PC-3 (cell line): ENCODE data around the gene TBL3. TPM values are rescaled to one million over a fixed set of nuclear protein-coding genes. Genes with fewer than 3 reads are reported as not detected.
"Not testable (repeated sequence)": the region's sequence is repeated elsewhere in the genome, so short reads cannot be mapped to it uniquely, and the experiment has no call there.

Source experiments
- ATAC-seq: fragments of 200-7000 bp; cut with Tn5 transposase; 2 replicates; pipeline ENCODE4 v1.9.1; 2020; ENCODE audit warnings: mild to moderate bottlenecking, moderate library complexity
- BruUV-seq: library from RNA; stranded (reverse); fragments of 400-500 nt; replicated peaks from 2 replicates; lab custom pipeline; 2021; lab: Mats Ljungman, UMichigan
- CTCF ChIA-PET: fragments of 300-600 bp; sonication (Branson Sonifier 250); formaldehyde crosslinking; loops from one replicate; lab custom pipeline; 2022; ENCODE audit warnings: antibody characterized with exemption; lab: Charles Lee
- POLR2A ChIA-PET: fragments of 300-600 bp; sonication (Branson Sonifier 250); formaldehyde crosslinking; loops from one replicate; lab custom pipeline; 2022; ENCODE audit warnings: antibody characterized with exemption; ENCODE audit not compliant: unreplicated experiment; lab: Charles Lee
- DNase-seq: peaks from one replicate; pipeline ENCODE4 v3.0.0-alpha.2; 2015
- H2AFZ ChIP-seq: fragments of 300-600 bp; sonication (generic); 2 replicates; pipeline ENCODE4 v1.6.0; 2016; ENCODE audit warnings: antibody characterized with exemption, low read length
- H3F3A ChIP-seq: fragments of 300-600 bp; sonication (generic); one replicate; pipeline ENCODE4 v1.6.0; 2017; ENCODE audit warnings: antibody characterized with exemption, low read length, control low read depth, mild to moderate bottlenecking; ENCODE audit not compliant: unreplicated experiment
- H3K27ac ChIP-seq: fragments of 300-600 bp; sonication (generic); 2 replicates; pipeline ENCODE4 v1.5.1; 2016; ENCODE audit warnings: mild to moderate bottlenecking, low read length
- H3K27me3 ChIP-seq: fragments of 300-600 bp; sonication (generic); 2 replicates; pipeline ENCODE4 v1.6.1; 2016; ENCODE audit warnings: low read length, mixed read lengths
- H3K36me3 ChIP-seq: fragments of 300-600 bp; sonication (generic); 2 replicates; pipeline ENCODE4 v1.6.1; 2016; ENCODE audit warnings: low read depth, mixed run types, low read length, mixed read lengths
- H3K4me1 ChIP-seq: fragments of 300-600 bp; sonication (generic); 2 replicates; pipeline ENCODE4 v1.5.1; 2016; ENCODE audit warnings: low read length; ENCODE audit not compliant: insufficient read depth
- H3K4me2 ChIP-seq: fragments of 300-600 bp; sonication (generic); 2 replicates; pipeline ENCODE4 v1.6.0; 2016; ENCODE audit warnings: low read length
- H3K4me3 ChIP-seq: fragments of 300-600 bp; sonication (generic); 2 replicates; pipeline ENCODE4 v1.5.1; 2016; ENCODE audit warnings: mild to moderate bottlenecking, low read length, mixed read lengths
- H3K79me2 ChIP-seq: fragments of 300-600 bp; sonication (generic); 2 replicates; pipeline ENCODE4 v1.6.1; 2017; ENCODE audit warnings: low read length, mixed read lengths
- H3K9ac ChIP-seq: fragments of 300-600 bp; sonication (generic); 2 replicates; pipeline ENCODE4 v1.6.0; 2016; ENCODE audit warnings: mild to moderate bottlenecking, low read length
- H3K9me2 ChIP-seq: fragments of 300-600 bp; sonication (generic); replicated peaks from 2 replicates; pipeline ENCODE4 v1.6.1; 2016; ENCODE audit warnings: mixed run types, low read length, mixed read lengths
- H3K9me3 ChIP-seq: fragments of 300-600 bp; sonication (generic); 2 replicates; pipeline ENCODE4 v1.6.1; 2016; ENCODE audit warnings: low read length, mixed read lengths
- H4K20me1 ChIP-seq: fragments of 300-600 bp; sonication (generic); 2 replicates; pipeline ENCODE4 v1.6.1; 2016; ENCODE audit warnings: low read length, mixed read lengths
- EZH2 ChIP-seq: fragments of 300-600 bp; sonication (generic); IDR thresholded peaks from one replicate; pipeline ENCODE4 v1.6.1; 2017; ENCODE audit warnings: antibody characterized with exemption, mild to moderate bottlenecking, low read length; ENCODE audit not compliant: unreplicated experiment
- EZH2phosphoT487 ChIP-seq: fragments of 300-600 bp; sonication (generic); IDR thresholded peaks from 2 replicates; pipeline ENCODE4 v1.6.1; 2018; ENCODE audit warnings: mild to moderate bottlenecking, antibody characterized with exemption, low read length, borderline replicate concordance
- intact Hi-C: fragments of 100-400 bp; cut with micrococcal nuclease; formaldehyde crosslinking; loops from 2 replicates; pipeline ENCODE4 v1.9.0; 2023
- total RNA-seq: library from RNA; depleted of rRNA; stranded (reverse); fragments of >200 nt; gene quantifications from 2 replicates; pipeline ENCODE4 v1.2.3, GENCODE V29; 2014
- TF ChIP-seq, protein P1 (sequence below): fragments of 300-600 bp; sonication (generic); conservative IDR thresholded peaks from 2 replicates; pipeline ENCODE4 v1.5.1; 2017; ENCODE audit warnings: antibody characterized with exemption, low read depth, mild to moderate bottlenecking, low read length

The TBL3 gene
- total RNA-seq, 1 experiment from 2014 or later = 71.5 TPM

DNA sequence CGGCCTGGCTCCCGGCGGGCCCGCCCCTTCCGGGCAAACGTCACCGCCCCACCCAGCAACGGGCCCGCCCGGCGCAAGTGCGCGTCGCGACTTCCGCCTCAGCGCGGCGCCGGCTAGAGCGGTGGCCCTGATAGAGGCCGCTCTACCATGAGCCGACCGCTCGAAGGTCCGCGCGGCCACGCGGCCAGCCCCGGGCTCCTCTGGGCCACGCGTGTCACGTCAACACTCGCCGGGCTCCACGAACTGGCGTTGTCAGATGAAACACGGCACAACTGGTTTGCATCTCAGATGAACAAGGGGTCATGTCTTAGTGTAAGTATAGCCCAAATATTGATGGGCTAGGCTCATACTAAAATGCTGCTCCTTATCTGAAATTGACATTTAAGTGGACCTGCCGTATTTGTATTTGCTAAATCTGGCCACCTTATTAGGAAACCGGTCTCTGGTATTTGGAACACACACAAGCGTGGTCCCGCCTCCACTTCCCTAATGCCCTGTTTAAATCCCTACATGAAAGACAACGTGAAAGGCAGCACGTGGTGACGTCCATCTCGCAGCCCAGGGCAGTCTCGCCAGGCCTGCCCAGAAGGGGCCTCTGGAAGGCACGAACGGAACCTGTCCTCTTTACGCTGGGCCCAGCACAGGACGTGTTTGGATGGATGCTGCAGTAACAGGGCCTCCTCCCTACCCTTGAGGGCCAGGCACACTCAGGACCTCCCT is 38.1 kb downstream of the TBL3 start, which contains the start of gene ZNF598:
Gene ZNF598, minus strand, starts transcription at position 31 of the 720 bp plus-strand sequence.
- H3K4me3 ChIP-seq = peak within 1 kb of the TSS; percentile 94
- H3K27ac ChIP-seq = peak within 1 kb of the TSS; percentile 77
- peak within 1 kb of the TSS; percentile 92 for H3K4me2 ChIP-seq
- TF ChIP-seq, protein P1, sequence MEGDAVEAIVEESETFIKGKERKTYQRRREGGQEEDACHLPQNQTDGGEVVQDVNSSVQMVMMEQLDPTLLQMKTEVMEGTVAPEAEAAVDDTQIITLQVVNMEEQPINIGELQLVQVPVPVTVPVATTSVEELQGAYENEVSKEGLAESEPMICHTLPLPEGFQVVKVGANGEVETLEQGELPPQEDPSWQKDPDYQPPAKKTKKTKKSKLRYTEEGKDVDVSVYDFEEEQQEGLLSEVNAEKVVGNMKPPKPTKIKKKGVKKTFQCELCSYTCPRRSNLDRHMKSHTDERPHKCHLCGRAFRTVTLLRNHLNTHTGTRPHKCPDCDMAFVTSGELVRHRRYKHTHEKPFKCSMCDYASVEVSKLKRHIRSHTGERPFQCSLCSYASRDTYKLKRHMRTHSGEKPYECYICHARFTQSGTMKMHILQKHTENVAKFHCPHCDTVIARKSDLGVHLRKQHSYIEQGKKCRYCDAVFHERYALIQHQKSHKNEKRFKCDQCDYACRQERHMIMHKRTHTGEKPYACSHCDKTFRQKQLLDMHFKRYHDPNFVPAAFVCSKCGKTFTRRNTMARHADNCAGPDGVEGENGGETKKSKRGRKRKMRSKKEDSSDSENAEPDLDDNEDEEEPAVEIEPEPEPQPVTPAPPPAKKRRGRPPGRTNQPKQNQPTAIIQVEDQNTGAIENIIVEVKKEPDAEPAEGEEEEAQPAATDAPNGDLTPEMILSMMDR = no peak
- no peak for TF ChIP-seq EZH2
- TF ChIP-seq EZH2phosphoT487 = no peak
- H4K20me1 ChIP-seq = peaks cover 22% of the 10 kb centered on the region
- CTCF ChIA-PET = no interaction called here
- POLR2A ChIA-PET = no interaction called here
- peak within 1 kb of the TSS; percentile 42 for H2AFZ ChIP-seq
- H3K9me2 ChIP-seq = no peaks in the 10 kb centered on the region
- BruUV-seq = TSS peak; percentile 83
- H3K36me3 ChIP-seq = peaks cover 3% of the 10 kb centered on the region; the same call in 1 of the 2 replicates
- peaks cover 26% of the 10 kb centered on the region for H3K4me1 ChIP-seq
- ATAC-seq (peak; percentile 81), DNase-seq (peak; percentile 83)
- intact Hi-C loops = no loop called here
- H3F3A ChIP-seq = no peaks in the 10 kb centered on the region
- peaks cover 54% of the 10 kb centered on the region for H3K79me2 ChIP-seq
- H3K27me3 ChIP-seq = no peaks in the 10 kb centered on the region
- H3K9me3 ChIP-seq = no peaks in the 10 kb centered on the region
- peak within 1 kb of the TSS; percentile 97 for H3K9ac ChIP-seq

- DNase-seq, H3K27me3 ChIP-seq, BruUV-seq, H3K4me3 ChIP-seq, H3K27ac ChIP-seq, H3K36me3 ChIP-seq, CTCF ChIA-PET, H3F3A ChIP-seq, intact Hi-C loops, ATAC-seq, H3K4me2 ChIP-seq, H3K9me3 ChIP-seq, H3K9me2 ChIP-seq, H3K9ac ChIP-seq, H2AFZ ChIP-seq, POLR2A ChIA-PET: not testable (repeated sequence)
- H3K79me2 ChIP-seq = peaks cover 36% of the 10 kb centered on the region
- peaks cover 12% of the 10 kb centered on the region for H4K20me1 ChIP-seq
- H3K4me1 ChIP-seq = peaks cover 35% of the 10 kb centered on the region
These were observed 39.9 kb downstream of the TBL3 start for GRCh38 chr16:2011726-2012125.

GRCh38 chr16:2013527-2013926 is 41.7 kb downstream of the TBL3 start:
- Histone ChIP-seq H3K9me2 (no peaks in the 10 kb centered on the region), H3K79me2 (peaks cover 18% of the 10 kb centered on the region), H3K4me1 (peaks cover 22% of the 10 kb centered on the region), H4K20me1 (no peaks in the 10 kb centered on the region), H3K27ac (no peak overlapping the region), H2AFZ (no peak overlapping the region), H3K9ac (no peak overlapping the region), H3F3A (no peaks in the 10 kb centered on the region), H3K27me3 (no peaks in the 10 kb centered on the region), H3K9me3 (no peaks in the 10 kb centered on the region), H3K36me3 (no peaks in the 10 kb centered on the region), H3K4me3 (no peak overlapping the region), H3K4me2 (no peak overlapping the region)
- ChIA-PET CTCF (no interaction called here), POLR2A (no interaction called here)
- BruUV-seq = no TSS peak
- DNase-seq (no peak), ATAC-seq (no peak)
- intact Hi-C loops = no loop called here
- TF ChIP-seq, protein P1 = no peak
- TF ChIP-seq EZH2 (no peak), EZH2phosphoT487 (no peak)
